ENCODE data around the gene SKAP2.

Gene SKAP2

GRCh38 chr7:26700893-26701292 lies 163.5 kb downstream of the SKAP2 start:
- H3K4me3 ChIP-seq (ENCODE audit: low read length) = no peak overlapping the region
- no peak for DNase-seq (ENCODE audit: low read depth, low spot score)

- no peak overlapping the region for H3K4me3 ChIP-seq (ENCODE audit: low read length)
- no peak for DNase-seq (ENCODE audit: low read depth, low spot score)
Observed at GRCh38 chr7:26700386-26700785, 164.0 kb downstream of the SKAP2 start.

DNA sequence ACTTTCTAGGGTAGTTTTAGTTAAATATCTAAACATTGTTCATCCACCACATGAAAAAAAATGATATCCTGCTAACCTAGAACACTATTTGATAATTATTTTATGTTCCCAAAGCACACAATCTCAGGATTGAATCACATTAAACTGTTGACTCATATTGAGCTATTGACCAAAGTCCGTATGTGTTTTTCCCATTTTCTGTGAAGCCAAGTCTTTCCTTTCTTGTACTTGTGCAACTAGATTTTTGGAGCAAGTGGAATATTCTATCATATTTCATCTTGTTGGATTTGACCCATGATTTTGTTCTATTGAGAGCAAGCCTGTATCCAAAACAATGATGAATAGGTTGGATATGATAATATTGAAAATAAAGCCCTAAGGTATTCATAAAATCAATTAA lies 164.6 kb downstream of the SKAP2 start:
- DNase-seq (ENCODE audit: low read depth, low spot score) = no peak
- H3K4me3 ChIP-seq (ENCODE audit: low read length) = no peak overlapping the region

GRCh38 chr7:26698806-26699205 lies 165.6 kb downstream of the SKAP2 start:
- DNase-seq (ENCODE audit: low read depth, low spot score) = no peak
- H3K4me3 ChIP-seq (ENCODE audit: low read length) = no peak overlapping the region

DNA sequence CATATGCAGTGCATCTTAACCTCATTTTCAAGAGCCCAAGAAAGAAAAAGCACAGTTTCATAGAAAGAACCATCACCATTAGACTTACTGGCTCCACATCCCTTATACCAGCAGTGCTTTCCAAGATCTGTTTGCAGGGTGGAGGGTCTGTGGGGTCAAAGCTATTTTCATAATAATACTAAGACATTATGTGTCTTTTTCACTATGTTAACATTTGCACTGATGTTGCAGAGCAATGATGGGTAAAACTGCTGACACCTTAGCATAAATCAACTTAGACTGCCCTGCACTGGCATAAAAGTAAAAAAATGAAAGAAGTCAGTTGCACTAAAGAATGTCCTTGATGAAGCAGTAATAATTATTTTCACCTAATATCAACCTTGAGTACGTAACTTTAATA lies 166.2 kb downstream of the SKAP2 start:
- no peak for DNase-seq (ENCODE audit: low read depth, low spot score)
- no peak overlapping the region for H3K4me3 ChIP-seq (ENCODE audit: low read length)

- no peak for DNase-seq (ENCODE audit: low read depth, low spot score)
- H3K4me3 ChIP-seq (ENCODE audit: low read length) = no peak overlapping the region
Observed at GRCh38 chr7:26696978-26697377, 167.4 kb downstream of the SKAP2 start.

DNA sequence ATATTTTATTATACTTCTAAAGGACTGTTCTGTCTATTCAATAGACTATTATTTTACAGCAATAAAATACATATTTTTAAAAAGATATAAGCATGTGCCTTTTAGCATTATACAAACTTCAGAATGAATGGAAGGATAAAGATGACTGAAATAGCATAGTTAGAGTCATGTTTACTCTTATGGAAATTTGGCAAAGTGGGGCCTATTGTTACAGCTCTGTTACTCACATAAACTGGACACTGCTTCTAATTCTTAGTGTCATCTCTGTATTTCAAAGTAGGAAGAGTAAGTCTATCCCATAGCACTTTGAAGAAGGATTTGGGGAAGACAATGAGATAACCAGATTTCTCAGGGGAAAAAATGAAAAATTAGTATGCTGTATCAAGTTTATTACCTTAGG lies 168.2 kb downstream of the SKAP2 start:
- no peak overlapping the region for H3K4me3 ChIP-seq (ENCODE audit: low read length)
- DNase-seq (ENCODE audit: low read depth, low spot score) = no peak

DNA sequence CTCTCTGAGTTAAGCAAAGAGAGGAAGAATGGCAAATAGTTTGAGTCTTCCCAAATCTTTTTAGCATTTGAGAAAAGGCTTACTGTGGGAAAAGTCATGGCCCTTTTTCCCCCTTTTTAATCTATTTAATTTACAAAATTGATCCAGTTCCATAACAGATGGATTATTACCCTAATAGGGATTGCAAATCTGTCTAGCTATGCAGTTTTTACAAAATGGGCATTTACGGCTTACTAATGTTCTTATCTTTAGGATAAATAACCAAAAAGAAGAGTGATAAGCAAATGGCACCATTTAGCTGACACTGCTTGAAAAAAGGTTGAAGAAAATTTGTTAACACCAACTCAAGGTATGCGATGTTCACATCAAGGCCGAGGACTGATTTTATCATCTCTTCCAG lies 169.7 kb downstream of the SKAP2 start:
- H3K4me3 ChIP-seq (ENCODE audit: low read length) = no peak overlapping the region
- no peak for DNase-seq (ENCODE audit: low read depth, low spot score)

- no peak for DNase-seq (ENCODE audit: low read depth, low spot score)
- no peak overlapping the region for H3K4me3 ChIP-seq (ENCODE audit: low read length)
Observed at GRCh38 chr7:26694141-26694540, 170.2 kb downstream of the SKAP2 start.

- H3K4me3 ChIP-seq (ENCODE audit: low read length) = no peak overlapping the region
- DNase-seq (ENCODE audit: low read depth, low spot score) = no peak
Observed at GRCh38 chr7:26691886-26692285, 172.5 kb downstream of the SKAP2 start.

GRCh38 chr7:26691406-26691805 lies 173.0 kb downstream of the SKAP2 start:
- H3K4me3 ChIP-seq (ENCODE audit: low read length) = no peak overlapping the region
- no peak for DNase-seq (ENCODE audit: low read depth, low spot score)

DNA sequence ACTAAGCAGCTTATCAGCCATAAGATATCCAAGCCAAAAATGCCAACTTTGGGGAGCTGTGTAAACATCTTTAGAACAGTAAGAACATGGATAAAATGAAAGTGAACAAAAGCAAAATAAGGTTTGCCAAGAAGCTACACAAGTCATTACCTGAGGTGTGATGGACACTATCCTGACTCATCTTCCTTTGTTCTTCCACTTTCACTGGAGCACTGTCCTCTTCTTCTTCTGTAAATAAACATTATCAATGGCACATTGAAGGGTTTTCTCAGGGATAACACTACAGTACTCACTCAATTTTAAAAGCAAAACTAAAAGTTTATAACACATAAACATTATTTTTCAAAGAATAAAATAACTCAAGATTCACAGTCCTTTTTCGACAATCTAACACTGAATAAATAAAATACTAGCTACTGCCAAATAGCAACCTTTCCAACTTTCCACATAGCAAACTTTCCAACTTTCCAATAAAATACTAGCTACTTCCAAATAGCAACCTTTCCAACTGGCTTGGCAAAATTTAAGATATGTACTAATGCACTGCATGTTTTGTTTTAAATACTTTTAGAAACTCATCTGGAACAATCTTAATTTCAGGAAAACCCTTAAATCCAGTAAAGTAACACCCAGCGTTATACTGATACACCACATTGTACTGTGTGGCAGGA lies 174.1 kb downstream of the SKAP2 start:
- H3K4me3 ChIP-seq (ENCODE audit: low read length) = no peak overlapping the region
- no peak for DNase-seq (ENCODE audit: low read depth, low spot score)

GRCh38 chr7:26688936-26689506 lies 175.4 kb downstream of the SKAP2 start:
- no peak for DNase-seq (ENCODE audit: low read depth, low spot score)
- H3K4me3 ChIP-seq (ENCODE audit: low read length) = no peak overlapping the region

GRCh38 chr7:26688388-26688787 lies 176.0 kb downstream of the SKAP2 start:
- no peak overlapping the region for H3K4me3 ChIP-seq (ENCODE audit: low read length)
- no peak for DNase-seq (ENCODE audit: low read depth, low spot score)

DNA sequence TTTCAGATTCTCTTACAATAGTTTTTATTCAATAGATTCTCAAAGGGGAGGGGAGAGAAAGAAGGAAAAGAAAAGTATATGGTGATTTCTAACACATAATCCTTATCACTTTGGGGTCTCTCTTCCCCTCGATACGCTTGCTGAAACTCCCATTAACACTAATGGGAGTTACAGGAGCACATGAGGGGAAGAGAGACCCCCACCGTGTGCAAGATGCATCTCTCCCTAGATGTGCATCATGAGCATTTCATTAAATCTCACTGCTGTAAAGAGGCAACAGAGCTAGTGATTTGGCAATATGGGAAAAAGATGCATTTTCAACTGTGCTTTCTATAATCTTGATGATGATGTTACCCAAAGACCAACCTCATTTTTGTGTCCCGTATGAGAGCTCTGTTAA lies 177.4 kb downstream of the SKAP2 start:
- H3K4me3 ChIP-seq (ENCODE audit: low read length) = no peak overlapping the region
- DNase-seq (ENCODE audit: low read depth, low spot score) = no peak

DNA sequence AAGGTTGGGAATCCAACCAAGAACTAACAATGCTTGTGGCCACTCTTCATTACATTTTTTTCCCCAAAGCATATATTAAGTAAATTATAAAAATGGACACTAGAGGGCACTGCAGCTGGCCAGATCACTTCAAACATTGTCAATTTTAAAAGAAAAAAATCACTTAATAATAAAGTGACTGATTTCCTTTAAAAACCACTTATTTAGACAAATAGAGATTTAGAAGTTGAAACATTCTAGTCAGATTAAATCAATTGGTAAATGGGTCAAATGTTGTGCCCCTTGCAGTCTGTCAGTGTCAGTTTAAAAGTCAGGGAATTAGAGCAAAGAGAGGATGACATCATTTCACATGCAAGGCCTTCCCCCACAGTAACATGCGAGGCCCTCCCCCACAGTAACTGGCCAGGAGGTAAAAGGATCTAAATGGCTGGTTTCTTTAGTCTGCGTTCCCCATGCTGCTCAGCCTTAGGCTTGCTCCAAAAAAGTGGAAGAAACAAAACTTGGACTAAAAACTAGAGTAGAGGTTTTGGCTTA lies 177.9 kb downstream of the SKAP2 start:
- H3K4me3 ChIP-seq (ENCODE audit: low read length) = no peak overlapping the region

GRCh38 chr7:26685606-26686005 lies 178.8 kb downstream of the SKAP2 start:
- no peak for DNase-seq (ENCODE audit: low read depth, low spot score)
- H3K4me3 ChIP-seq (ENCODE audit: low read length) = no peak overlapping the region

More for the DNA sequence above, 177.9 kb downstream of the SKAP2 start:
- peak; percentile 15 for DNase-seq (ENCODE audit: low read depth, low spot score)

DNA sequence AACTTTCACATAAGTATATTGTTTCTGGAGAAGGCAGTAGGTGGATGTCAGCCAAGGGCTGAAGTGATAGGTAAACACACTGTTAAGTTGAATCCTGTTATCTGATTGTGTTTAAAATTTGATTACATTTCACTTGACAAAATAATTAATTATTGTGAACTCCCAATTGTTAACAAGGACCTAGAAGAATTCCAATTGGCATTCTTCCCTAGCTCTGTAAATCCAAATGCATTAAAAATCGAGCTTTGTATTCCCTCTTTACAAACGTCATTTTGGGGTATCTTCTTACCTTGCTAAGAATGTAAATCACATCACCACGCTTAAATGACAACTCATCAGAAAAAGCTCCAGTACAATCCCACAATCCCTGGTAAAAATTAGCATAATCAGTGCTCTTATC lies 179.9 kb downstream of the SKAP2 start:
- no peak for DNase-seq (ENCODE audit: low read depth, low spot score)

GRCh38 chr7:26683277-26683676 lies 181.1 kb downstream of the SKAP2 start:
- H3K4me3 ChIP-seq (ENCODE audit: low read length) = no peak overlapping the region
- DNase-seq (ENCODE audit: low read depth, low spot score) = no peak

More for the DNA sequence above, 179.9 kb downstream of the SKAP2 start:
- no peak overlapping the region for H3K4me3 ChIP-seq (ENCODE audit: low read length)

GRCh38 chr7:26681819-26682418 lies 182.5 kb downstream of the SKAP2 start:
- H3K4me3 ChIP-seq (ENCODE audit: low read length) = no peak overlapping the region
- peak; percentile 21 for DNase-seq (ENCODE audit: low read depth, low spot score)

DNA sequence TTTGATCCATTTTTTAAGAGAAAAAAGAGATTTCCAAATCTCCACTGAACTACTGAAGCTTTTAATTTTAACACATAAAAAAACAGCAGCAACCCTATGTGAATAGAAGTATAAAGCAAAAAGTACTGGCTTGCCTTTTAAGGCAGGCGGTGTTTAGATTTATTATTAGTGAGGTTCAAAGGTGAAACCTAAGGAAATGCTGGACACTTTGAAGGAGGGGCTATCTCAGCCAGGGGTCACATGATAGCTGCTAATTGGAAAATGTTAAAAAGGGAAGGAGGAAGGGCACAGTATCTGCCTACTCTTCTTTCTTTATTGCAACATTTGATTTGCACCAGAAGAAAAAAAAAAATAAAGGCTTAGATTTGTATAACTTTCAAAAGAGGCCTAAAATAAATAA lies 183.8 kb downstream of the SKAP2 start:
- no peak overlapping the region for H3K4me3 ChIP-seq (ENCODE audit: low read length)
- no peak for DNase-seq (ENCODE audit: low read depth, low spot score)

Data from Jurkat, Clone E6-1 (cell line).